Stimulated activated CD8-positive, alpha-beta memory T cell treated with anti-CD3 and anti-CD28 coated beads, Interleukin-7, amount 100 ng/mL, for 4 hours (primary cell): ENCODE data around the gene TCAP.
A peak's percentile ranks its signal among the peaks of the same experiment; 100 is the strongest.

Experiments used
- DNase-seq, 2 donors: peaks; one replicate each; pipeline ENCODE4 v3.0.0-alpha.2; 2020; ENCODE audit warnings: low read depth in 2 of 2

The TCAP gene

DNA sequence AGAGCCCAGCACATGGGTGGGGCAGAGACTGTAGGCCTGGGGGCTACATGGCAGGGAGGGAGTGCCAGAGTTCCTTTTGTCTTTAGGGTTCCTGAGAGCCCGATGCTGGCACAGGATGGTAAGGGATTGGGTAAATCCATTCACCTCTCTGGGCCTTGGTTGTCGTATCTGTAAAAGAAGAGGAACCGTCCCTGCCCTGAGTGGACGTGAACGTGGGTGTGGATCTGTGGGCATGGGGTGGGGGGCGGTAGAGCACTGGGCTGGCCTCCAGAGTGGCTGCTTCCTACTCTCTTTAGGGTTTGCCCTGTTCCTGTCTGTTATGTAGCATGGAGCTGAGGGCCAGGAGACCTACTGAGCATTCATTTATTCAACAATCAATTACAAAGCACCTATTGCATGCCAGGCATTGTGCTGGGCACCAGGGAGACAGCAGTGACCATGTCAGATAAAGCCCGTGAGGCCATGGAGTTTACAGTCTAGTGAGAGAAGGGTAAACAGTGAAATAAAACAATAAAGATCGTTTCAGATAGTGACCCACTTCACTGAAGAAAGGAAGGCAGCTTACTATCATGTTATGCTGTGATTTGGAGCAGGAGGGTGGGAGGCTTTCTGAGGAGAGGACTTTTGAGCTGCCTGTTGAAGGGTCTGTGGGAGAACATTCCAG is 13.1 kb upstream of the TCAP start:
- no peak for DNase-seq

DNA sequence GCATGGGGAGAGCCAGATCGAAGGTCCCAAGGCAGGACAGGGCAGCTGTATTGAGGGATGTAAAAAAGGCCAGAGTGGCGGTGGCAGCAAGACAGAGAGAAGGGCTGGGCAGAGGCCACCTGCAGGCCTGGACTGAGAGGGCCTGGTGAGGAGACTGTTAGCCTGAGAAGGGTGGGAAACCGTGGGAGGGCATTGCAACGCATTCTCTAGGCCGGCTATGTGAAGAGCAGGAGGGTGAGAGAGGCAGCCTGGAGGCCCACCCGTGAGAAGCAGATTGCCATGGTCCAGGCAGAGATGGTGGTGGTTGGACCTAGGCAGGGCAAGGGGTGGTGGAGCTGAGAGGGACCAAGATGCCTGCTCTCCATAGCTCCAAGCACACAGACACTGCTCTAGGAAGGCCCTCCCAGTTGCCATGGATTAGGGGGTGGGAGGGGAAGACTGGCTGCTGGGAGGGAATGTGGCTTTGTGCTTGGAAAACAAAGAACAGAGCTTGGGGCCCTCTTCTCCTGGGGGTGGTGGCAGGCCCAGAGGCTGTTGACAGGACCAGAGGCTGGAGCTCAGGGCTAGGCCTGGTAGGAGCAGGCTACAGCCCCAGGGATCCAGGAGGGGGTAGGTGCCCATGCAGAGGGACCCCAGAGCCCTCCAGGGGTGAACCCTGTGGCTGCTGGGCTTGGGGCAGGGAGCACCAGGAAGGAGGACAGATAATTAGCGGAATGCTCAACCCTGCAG is 12.4 kb upstream of the TCAP start:
- no peak for DNase-seq

DNA sequence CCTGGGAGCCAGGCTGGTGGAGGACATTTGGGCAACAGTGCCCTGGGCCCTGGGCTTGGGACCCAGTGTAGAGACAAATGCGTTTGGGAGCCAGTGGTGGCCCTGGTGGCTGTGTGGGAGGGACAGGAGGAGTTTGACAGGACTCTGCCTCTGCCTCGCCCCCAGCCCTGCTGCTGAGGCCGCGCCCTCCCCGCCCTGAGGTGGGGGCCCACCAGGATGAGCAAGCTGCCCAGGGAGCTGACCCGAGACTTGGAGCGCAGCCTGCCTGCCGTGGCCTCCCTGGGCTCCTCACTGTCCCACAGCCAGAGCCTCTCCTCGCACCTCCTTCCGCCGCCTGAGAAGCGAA is 11.9 kb upstream of the TCAP start:
- no peak for DNase-seq

DNA sequence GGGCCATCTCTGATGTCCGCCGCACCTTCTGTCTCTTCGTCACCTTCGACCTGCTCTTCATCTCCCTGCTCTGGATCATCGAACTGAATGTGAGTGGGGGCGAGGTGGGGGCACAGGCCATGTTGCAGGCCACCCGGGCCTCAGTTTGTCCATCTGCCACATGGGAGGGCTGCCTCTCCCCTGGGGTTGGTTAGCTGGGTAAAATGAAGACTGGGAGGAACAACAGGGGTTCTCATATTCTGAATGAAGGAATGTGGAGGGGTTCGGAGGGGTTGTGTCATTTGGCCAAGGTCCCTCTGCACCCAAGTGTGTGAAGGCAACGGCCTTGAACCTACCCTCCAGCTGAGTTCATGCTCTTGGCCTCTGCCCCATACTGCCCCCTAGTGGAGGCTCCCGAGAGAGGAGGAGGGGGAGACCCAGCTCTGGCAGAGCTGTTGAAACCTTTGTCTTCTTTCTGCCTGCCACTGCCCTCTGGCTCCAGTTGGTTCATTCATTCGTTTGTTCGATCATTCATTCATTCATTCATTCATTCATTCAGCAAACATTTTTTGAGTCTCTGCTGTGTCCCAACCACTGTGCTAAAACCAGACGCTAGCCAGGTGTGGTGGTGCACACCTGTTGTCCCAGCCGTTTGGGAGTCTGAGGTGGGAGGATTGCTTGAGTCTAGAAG is 11.4 kb upstream of the TCAP start:
- DNase-seq: peak; percentile 43 to 60

GRCh38 chr17:39655105-39655504 is 10.0 kb upstream of the TCAP start:
- no peak for DNase-seq

GRCh38 chr17:39658346-39658745 is 6.8 kb upstream of the TCAP start:
- DNase-seq: no peak

DNA sequence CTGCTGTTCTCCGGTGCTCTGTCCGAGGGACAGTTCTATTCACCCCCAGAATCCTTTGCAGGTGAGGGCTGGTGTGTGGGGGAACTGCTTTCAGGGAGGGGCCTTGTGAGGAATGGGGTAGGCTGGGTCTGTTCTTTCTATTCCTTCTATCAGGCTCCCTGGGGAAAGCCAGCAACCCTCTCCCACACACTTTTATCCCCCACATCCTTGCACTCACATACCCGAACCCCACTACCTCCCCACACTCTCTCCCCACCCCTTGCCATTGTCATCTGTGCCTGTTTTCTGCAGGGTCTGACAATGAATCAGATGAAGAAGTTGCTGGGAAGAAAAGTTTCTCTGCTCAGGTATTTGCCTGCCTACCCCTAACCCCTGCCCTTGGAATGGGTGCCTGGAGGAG is 6.4 kb upstream of the TCAP start:
- DNase-seq: no peak

DNA sequence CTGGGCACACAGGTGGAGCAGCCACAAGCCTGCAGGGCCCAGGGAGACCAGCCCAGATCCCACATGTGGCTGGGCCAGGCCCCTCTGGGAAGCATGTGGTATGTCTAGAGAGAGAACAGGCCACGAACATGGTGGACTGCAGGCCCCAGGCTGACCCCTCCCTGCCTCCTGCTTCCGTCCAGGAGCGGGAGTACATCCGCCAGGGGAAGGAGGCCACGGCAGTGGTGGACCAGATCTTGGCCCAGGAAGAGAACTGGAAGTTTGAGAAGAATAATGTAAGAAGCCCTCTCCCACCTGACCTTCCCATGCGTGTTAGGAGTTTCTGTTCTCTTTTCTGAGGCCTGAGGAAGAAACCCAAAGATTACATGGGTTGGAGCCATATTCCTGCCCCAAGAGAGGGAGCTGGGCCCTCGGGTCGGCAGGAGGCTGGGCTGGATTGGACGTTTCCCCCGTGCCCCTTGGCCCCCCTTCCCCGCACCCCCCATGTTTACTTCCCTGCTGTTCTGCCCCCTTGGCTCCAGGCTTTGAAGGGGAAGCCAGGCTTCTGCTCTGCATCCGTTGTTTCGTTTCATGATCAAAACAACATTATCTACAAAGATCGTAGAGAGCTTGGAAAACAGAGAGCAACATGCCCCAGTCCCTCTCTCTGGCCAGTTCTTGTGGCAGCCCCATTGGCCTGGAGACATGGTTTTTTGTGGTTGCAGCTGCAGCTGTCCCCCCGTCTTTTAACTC is 5.7 kb upstream of the TCAP start:
- DNase-seq: no peak

GRCh38 chr17:39660011-39660360 is 5.2 kb upstream of the TCAP start:
- DNase-seq: no peak

GRCh38 chr17:39660397-39661385 is 4.5 kb upstream of the TCAP start:
- DNase-seq: no peak

- no peak for DNase-seq
Measured at GRCh38 chr17:39661744-39662541, 3.2 kb upstream of the TCAP start.

- DNase-seq: no peak
Measured at GRCh38 chr17:39662551-39663339, 2.4 kb upstream of the TCAP start.

GRCh38 chr17:39663340-39663687 is 1.8 kb upstream of the TCAP start:
- DNase-seq: no peak

GRCh38 chr17:39663688-39664580 is 1.2 kb upstream of the TCAP start:
- DNase-seq: no peak

- no peak for DNase-seq
Measured at GRCh38 chr17:39665642-39666224, 584 bp downstream of the TCAP start.

DNA sequence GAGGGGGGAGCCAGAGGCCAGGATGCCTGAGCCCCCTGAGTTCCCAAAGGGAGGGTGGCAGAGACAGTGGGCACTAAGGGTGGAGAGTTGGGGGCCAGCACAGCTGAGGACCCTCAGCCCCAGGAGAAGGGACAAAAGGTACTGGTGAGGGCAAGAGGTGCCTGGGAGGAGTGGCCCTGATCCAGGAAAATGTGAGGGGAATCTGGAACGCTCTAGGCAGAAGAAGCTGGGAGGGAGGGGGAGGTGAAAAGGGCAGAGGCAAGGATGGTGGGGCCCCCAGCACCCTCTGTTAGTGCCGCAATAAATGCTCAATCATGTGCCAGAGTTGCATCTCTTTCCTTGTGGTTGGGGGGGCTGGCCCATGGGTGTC is 1.1 kb downstream of the TCAP start:
- no peak for DNase-seq

GRCh38 chr17:39666601-39667261 is 1.6 kb downstream of the TCAP start:
- no peak for DNase-seq
